ENCODE results near the gene VAMP8. TPM values are rescaled to one million over a fixed set of nuclear protein-coding genes. Genes with fewer than 3 reads are reported as not detected.
"Not testable (repeated sequence)": the region's sequence is repeated elsewhere in the genome, so short reads cannot be mapped to it uniquely, and the experiment has no call there.

VAMP8 gene
- total RNA-seq, 1 experiment from 2014 or later = not detected

- no TSS peak for BruUV-seq (replicated peaks)
- Histone ChIP-seq H3K36me3 (ENCODE audit: insufficient read depth, low read length, poor library complexity, severe bottlenecking) (peaks cover 65% of the 10 kb centered on the region), H3K9me3 (ENCODE audit: low read depth, low read length, poor library complexity, severe bottlenecking) (no peaks in the 10 kb centered on the region), H3K4me3 (ENCODE audit: low read depth, low read length, poor library complexity, severe bottlenecking) (no peak overlapping the region), H3K27ac (ENCODE audit: low read depth, low read length, poor library complexity, severe bottlenecking) (no peak overlapping the region), H3K27me3 (replicated peaks; ENCODE audit: insufficient read depth, low read depth, low read length, poor library complexity) (no peaks in the 10 kb centered on the region), H3K4me1 (ENCODE audit: insufficient read depth, low read length, poor library complexity, severe bottlenecking) (peaks cover 37% of the 10 kb centered on the region)
- intact Hi-C loops (cut with micrococcal nuclease; ENCODE audit: unreplicated experiment) = loop anchor here (10.0 kb wide), 1 partner anchor 218 kb away; the partner anchor contains the start of gene TGOLN2
- TF ChIP-seq, protein P1, sequence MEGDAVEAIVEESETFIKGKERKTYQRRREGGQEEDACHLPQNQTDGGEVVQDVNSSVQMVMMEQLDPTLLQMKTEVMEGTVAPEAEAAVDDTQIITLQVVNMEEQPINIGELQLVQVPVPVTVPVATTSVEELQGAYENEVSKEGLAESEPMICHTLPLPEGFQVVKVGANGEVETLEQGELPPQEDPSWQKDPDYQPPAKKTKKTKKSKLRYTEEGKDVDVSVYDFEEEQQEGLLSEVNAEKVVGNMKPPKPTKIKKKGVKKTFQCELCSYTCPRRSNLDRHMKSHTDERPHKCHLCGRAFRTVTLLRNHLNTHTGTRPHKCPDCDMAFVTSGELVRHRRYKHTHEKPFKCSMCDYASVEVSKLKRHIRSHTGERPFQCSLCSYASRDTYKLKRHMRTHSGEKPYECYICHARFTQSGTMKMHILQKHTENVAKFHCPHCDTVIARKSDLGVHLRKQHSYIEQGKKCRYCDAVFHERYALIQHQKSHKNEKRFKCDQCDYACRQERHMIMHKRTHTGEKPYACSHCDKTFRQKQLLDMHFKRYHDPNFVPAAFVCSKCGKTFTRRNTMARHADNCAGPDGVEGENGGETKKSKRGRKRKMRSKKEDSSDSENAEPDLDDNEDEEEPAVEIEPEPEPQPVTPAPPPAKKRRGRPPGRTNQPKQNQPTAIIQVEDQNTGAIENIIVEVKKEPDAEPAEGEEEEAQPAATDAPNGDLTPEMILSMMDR (conservative IDR thresholded peaks at IDR 0.05; ENCODE audit: low read depth, low read length) = no peak
- no peak for TF ChIP-seq EZH2 (IDR thresholded peaks at IDR 0.05; ENCODE audit: borderline replicate concordance, low read depth, low read length, poor library complexity, severe bottlenecking)
- no peak for DNase-seq (ENCODE audit: low spot score)
- POLR2A ChIA-PET (ENCODE audit: low non-redundant PET) = no interaction called here
- CTCF ChIA-PET = no interaction called here
These were observed 34.6 kb upstream of the VAMP8 start for GRCh38 chr2:85542777-85543176.

- peaks cover 37% of the 10 kb centered on the region for H3K4me1 ChIP-seq (ENCODE audit: insufficient read depth, low read length, poor library complexity, severe bottlenecking)
- intact Hi-C loops (cut with micrococcal nuclease; ENCODE audit: unreplicated experiment) = loop anchor here (10.0 kb wide), 1 partner anchor 219 kb away; the partner anchor contains the start of gene TGOLN2
- H3K27ac ChIP-seq (ENCODE audit: low read depth, low read length, poor library complexity, severe bottlenecking) = peak overlapping the region; percentile 27
- peaks cover 69% of the 10 kb centered on the region for H3K36me3 ChIP-seq (ENCODE audit: insufficient read depth, low read length, poor library complexity, severe bottlenecking)
- BruUV-seq (replicated peaks); H3K9me3 ChIP-seq (ENCODE audit: low read depth, low read length, poor library complexity, severe bottlenecking); CTCF ChIA-PET; H3K27me3 ChIP-seq (replicated peaks; ENCODE audit: insufficient read depth, low read depth, low read length, poor library complexity); H3K4me3 ChIP-seq (ENCODE audit: low read depth, low read length, poor library complexity, severe bottlenecking): not testable (repeated sequence)
- POLR2A ChIA-PET (ENCODE audit: low non-redundant PET) = interaction anchor here (0.6 kb wide), 1 partner anchor 111 kb away, joined by 3 read pairs; no protein-coding TSS in a partner anchor
- DNase-seq (ENCODE audit: low spot score) = peak; percentile 30
These were observed 33.1 kb upstream of the VAMP8 start for GRCh38 chr2:85544254-85544691.

DNA sequence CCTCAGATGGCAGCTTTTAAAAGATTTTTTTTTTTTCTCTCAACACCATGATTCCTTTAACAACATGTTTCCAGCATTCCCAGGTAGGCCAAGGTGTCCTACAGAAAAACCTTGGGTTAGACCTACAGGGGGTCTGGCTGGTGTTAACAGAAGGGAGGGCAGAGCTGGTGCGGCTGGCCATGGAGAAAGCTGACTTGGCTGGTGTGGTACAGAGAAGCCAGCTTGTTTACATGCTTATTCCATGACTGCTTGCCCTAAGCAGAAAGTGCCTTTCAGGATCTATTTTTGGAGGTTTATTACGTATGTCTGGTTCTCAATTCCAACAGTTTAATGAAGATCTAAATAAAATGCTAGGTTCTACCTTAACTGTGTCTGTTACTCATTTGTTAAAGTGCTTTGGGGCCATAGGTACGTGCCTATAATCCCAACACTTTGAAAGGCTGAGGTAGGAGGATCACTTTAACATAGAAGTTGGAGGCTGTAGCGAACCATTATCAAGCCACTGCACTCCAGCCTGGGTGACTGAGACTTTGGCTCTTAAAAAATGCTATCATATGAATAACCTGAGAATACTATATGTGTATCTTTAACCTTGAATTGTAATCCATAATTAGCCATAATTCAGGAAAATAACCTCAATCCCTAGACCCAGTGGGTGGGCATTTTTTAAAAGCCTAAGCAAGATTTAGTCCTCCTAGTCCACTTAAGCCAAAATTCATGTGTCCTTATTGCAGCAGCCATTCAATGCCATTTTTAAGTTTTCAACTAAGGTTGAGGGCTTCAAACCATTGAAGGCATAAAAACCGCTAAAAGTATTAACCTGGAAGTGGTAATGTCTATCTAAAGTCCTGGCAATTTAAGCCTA, 32.2 kb upstream of the VAMP8 start:
- not testable (repeated sequence) for H3K4me3 ChIP-seq (ENCODE audit: low read depth, low read length, poor library complexity, severe bottlenecking)
- intact Hi-C loops (cut with micrococcal nuclease; ENCODE audit: unreplicated experiment) = loop anchor here (10.0 kb wide), 1 partner anchor 220 kb away; the partner anchor contains the start of gene TGOLN2

DNA sequence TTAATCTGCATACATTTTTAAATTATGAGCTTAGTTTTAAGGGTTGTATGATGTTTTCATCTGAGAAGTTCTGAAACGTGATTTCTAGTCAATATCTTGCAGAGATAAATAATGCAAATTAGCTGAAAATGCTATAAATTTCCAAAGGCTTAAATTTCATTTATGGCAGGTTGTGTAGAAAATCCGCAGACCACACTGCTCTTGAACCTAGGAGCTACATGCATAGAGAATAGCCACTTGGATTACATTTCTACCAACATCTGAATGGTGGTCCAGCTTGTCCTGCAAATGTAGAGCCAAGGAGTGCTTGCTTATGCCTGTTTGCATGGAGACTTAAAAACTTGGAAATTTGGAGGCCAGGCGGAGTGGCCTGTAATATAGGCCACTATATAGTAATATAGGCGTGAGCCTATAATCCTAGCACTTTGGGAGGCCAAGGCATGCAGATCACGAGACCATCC, 31.6 kb upstream of the VAMP8 start:
- Histone ChIP-seq H3K27me3 (replicated peaks; ENCODE audit: insufficient read depth, low read depth, low read length, poor library complexity) (no peaks in the 10 kb centered on the region), H3K36me3 (ENCODE audit: insufficient read depth, low read length, poor library complexity, severe bottlenecking) (peaks cover 74% of the 10 kb centered on the region), H3K9me3 (ENCODE audit: low read depth, low read length, poor library complexity, severe bottlenecking) (no peaks in the 10 kb centered on the region), H3K4me3 (ENCODE audit: low read depth, low read length, poor library complexity, severe bottlenecking) (no peak overlapping the region), H3K27ac (ENCODE audit: low read depth, low read length, poor library complexity, severe bottlenecking) (peak overlapping the region; percentile 26), H3K4me1 (ENCODE audit: insufficient read depth, low read length, poor library complexity, severe bottlenecking) (peaks cover 37% of the 10 kb centered on the region)
- TF ChIP-seq EZH2 (IDR thresholded peaks at IDR 0.05; ENCODE audit: borderline replicate concordance, low read depth, low read length, poor library complexity, severe bottlenecking) = no peak
- TF ChIP-seq, protein P1 (conservative IDR thresholded peaks at IDR 0.05; ENCODE audit: low read depth, low read length) = no peak
- no TSS peak for BruUV-seq (replicated peaks)
- peak; percentile 22 for DNase-seq (ENCODE audit: low spot score)
- POLR2A ChIA-PET (ENCODE audit: low non-redundant PET) = interaction anchor here (0.8 kb wide), 1 partner anchor 126 kb away, joined by 4 read pairs; no protein-coding TSS in a partner anchor
- CTCF ChIA-PET = no interaction called here
- intact Hi-C loops (cut with micrococcal nuclease; ENCODE audit: unreplicated experiment) = loop anchor here (10.0 kb wide), 1 partner anchor 221 kb away; the partner anchor contains the start of gene TGOLN2

More for the DNA sequence above, 32.2 kb upstream of the VAMP8 start:
- DNase-seq (ENCODE audit: low spot score); H3K27me3 ChIP-seq (replicated peaks; ENCODE audit: insufficient read depth, low read depth, low read length, poor library complexity); H3K9me3 ChIP-seq (ENCODE audit: low read depth, low read length, poor library complexity, severe bottlenecking); BruUV-seq (replicated peaks): not testable (repeated sequence)
- Histone ChIP-seq H3K27ac (ENCODE audit: low read depth, low read length, poor library complexity, severe bottlenecking) (peak overlapping the region; percentile 27), H3K4me1 (ENCODE audit: insufficient read depth, low read length, poor library complexity, severe bottlenecking) (peaks cover 37% of the 10 kb centered on the region), H3K36me3 (ENCODE audit: insufficient read depth, low read length, poor library complexity, severe bottlenecking) (peaks cover 74% of the 10 kb centered on the region)
- CTCF ChIA-PET = interaction anchor here (0.6 kb wide), 1 partner anchor 140 kb away, joined by 5 read pairs; no protein-coding TSS in a partner anchor
- POLR2A ChIA-PET (ENCODE audit: low non-redundant PET) = interaction anchor here (0.6 to 0.8 kb wide), 2 partner anchors 112 to 125 kb away, joined by 3 to 4 read pairs; no protein-coding TSS in a partner anchor
